Smooth muscle cell (in vitro differentiated cells): ENCODE data around the gene DNAJB9. TPM values are rescaled to one million over a fixed set of nuclear protein-coding genes. Genes with fewer than 3 reads are reported as not detected.

Experiments used
- DNase-seq: peaks from one replicate; lab custom pipeline; 2025; ENCODE audit not compliant: unreplicated experiment; lab: John Stamatoyannopoulos, UW
- H2AFZ ChIP-seq: fragments of 200-600 bp; sonication (generic); 2 replicates; pipeline ENCODE4 v1.6.0; 2016; ENCODE audit warnings: antibody characterized with exemption, low read depth, mild to moderate bottlenecking
- H3F3A ChIP-seq: fragments of 200-600 bp; sonication (generic); 2 replicates; pipeline ENCODE4 v1.6.0; 2017; ENCODE audit warnings: antibody characterized with exemption, low read depth
- H3K27ac ChIP-seq: fragments of 200-600 bp; sonication (generic); 2 replicates; pipeline ENCODE4 v1.5.1; 2016; ENCODE audit warnings: low read depth, mild to moderate bottlenecking
- H3K27me3 ChIP-seq: fragments of 200-600 bp; sonication (generic); 2 replicates; pipeline ENCODE4 v1.6.1; 2016; ENCODE audit warnings: low read depth, mild to moderate bottlenecking
- H3K36me3 ChIP-seq: fragments of 200-600 bp; sonication (generic); 2 replicates; pipeline ENCODE4 v1.5.1; 2016; ENCODE audit warnings: low read depth
- H3K4me1 ChIP-seq: fragments of 200-600 bp; sonication (generic); 2 replicates; pipeline ENCODE4 v1.5.1; 2016; ENCODE audit warnings: low read depth
- H3K4me2 ChIP-seq: fragments of 200-600 bp; sonication (generic); 2 replicates; pipeline ENCODE4 v1.6.0; 2016; ENCODE audit warnings: mild to moderate bottlenecking
- H3K4me3 ChIP-seq: fragments of 200-600 bp; sonication (generic); 2 replicates; pipeline ENCODE4 v1.5.1; 2016; ENCODE audit warnings: mild to moderate bottlenecking
- H3K79me2 ChIP-seq: fragments of 200-600 bp; sonication (generic); 2 replicates; pipeline ENCODE4 v1.6.0; 2016; ENCODE audit warnings: low read depth, mild to moderate bottlenecking
- H3K9ac ChIP-seq: fragments of 200-600 bp; sonication (generic); 2 replicates; pipeline ENCODE4 v1.6.0; 2016; ENCODE audit warnings: low read depth
- H3K9me3 ChIP-seq: fragments of 200-600 bp; sonication (generic); replicated peaks from 2 replicates; pipeline ENCODE4 v1.5.1; 2016; ENCODE audit warnings: low read depth
- H4K20me1 ChIP-seq: fragments of 200-600 bp; sonication (generic); 2 replicates; pipeline ENCODE4 v1.6.0; 2016; ENCODE audit warnings: low read depth
- WGBS: methylation state at CpG from one replicate; pipeline ENCODE4 v1.1.7; 2016; ENCODE audit warnings: low lambda C conversion rate; 5-methylcytosine and 5-hydroxymethylcytosine counted together
- polyA plus RNA-seq: library from polyadenylated mRNA; unstranded; fragments of >200 nt; fragmentation: Nextera tagmentation; extraction: Ambion mirVana; gene quantifications from 2 replicates; pipeline ENCODE4 v1.2.1, GENCODE V29; 2016
- total RNA-seq: library from RNA; depleted of rRNA; stranded (reverse); fragments of >200 nt; gene quantifications from 2 replicates; pipeline ENCODE4 v1.2.3, GENCODE V29; 2014
- TF ChIP-seq, protein P1 (sequence below): fragments of 200-600 bp; sonication (generic); IDR thresholded peaks from 2 replicates; pipeline ENCODE4 v1.5.1; 2017; ENCODE audit warnings: borderline replicate concordance, mild to moderate bottlenecking, antibody characterized with exemption; ENCODE audit not compliant: insufficient read depth, poor library complexity, severe bottlenecking

The DNAJB9 gene
- total and polyA plus RNA-seq, 2 experiments from 2014 or later = 46.1 to 84.1 TPM

DNA sequence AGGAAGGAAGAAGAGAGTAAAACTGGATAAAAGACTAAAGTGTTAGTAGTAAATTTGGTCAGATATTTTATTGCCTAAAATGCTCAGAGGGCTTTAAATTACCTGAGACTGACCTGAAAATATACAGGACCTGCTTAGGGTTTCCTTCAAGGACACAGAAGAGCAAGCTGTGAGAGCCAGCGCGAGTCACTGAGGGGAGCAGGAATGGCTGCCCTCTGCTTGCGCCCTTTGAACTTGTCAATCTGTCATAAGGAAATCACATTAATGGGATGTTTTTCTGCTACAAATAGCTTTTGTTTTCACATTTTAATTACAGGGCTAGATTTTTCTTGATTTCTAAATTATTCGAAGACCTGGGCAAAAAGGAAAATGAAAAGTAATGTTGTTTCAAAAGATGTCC is 26.9 kb downstream of the DNAJB9 start:
- Histone ChIP-seq H3F3A (no peaks in the 10 kb centered on the region), H2AFZ (no peak overlapping the region), H3K4me1 (no peaks in the 10 kb centered on the region), H3K9me3 (no peaks in the 10 kb centered on the region), H3K4me3 (no peak overlapping the region), H4K20me1 (no peaks in the 10 kb centered on the region), H3K36me3 (no peaks in the 10 kb centered on the region), H3K9ac (no peak overlapping the region), H3K27ac (no peak overlapping the region), H3K27me3 (peaks cover 3% of the 10 kb centered on the region), H3K4me2 (no peak overlapping the region), H3K79me2 (no peaks in the 10 kb centered on the region)
- 96% methylated on average over 4 of the region's 4 CpGs for WGBS
- TF ChIP-seq, protein P1, sequence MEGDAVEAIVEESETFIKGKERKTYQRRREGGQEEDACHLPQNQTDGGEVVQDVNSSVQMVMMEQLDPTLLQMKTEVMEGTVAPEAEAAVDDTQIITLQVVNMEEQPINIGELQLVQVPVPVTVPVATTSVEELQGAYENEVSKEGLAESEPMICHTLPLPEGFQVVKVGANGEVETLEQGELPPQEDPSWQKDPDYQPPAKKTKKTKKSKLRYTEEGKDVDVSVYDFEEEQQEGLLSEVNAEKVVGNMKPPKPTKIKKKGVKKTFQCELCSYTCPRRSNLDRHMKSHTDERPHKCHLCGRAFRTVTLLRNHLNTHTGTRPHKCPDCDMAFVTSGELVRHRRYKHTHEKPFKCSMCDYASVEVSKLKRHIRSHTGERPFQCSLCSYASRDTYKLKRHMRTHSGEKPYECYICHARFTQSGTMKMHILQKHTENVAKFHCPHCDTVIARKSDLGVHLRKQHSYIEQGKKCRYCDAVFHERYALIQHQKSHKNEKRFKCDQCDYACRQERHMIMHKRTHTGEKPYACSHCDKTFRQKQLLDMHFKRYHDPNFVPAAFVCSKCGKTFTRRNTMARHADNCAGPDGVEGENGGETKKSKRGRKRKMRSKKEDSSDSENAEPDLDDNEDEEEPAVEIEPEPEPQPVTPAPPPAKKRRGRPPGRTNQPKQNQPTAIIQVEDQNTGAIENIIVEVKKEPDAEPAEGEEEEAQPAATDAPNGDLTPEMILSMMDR = no peak
- no peak for DNase-seq

DNA sequence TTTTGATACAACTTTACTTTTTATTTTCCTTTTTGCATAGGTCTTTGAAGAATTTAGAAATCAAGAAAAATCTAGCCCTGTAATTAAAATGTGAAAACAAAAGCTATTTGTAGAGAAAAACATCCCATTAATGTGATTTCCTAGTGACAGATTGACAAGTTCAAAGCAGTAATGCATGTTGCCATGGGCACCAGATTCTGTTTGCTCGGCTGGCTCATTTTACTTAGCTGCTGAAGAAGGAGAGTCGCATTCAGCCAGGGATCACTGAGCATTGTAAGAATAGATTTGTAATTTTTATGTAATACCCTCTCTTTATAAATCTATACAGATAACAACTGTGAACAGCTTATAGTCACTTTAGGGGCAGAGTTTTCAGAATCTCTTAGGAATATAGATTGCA is 28.5 kb downstream of the DNAJB9 start:
- H2AFZ ChIP-seq = no peak overlapping the region
- no peak overlapping the region for H3K4me3 ChIP-seq
- 73% methylated on average over 2 of the region's 2 CpGs for WGBS

DNA sequence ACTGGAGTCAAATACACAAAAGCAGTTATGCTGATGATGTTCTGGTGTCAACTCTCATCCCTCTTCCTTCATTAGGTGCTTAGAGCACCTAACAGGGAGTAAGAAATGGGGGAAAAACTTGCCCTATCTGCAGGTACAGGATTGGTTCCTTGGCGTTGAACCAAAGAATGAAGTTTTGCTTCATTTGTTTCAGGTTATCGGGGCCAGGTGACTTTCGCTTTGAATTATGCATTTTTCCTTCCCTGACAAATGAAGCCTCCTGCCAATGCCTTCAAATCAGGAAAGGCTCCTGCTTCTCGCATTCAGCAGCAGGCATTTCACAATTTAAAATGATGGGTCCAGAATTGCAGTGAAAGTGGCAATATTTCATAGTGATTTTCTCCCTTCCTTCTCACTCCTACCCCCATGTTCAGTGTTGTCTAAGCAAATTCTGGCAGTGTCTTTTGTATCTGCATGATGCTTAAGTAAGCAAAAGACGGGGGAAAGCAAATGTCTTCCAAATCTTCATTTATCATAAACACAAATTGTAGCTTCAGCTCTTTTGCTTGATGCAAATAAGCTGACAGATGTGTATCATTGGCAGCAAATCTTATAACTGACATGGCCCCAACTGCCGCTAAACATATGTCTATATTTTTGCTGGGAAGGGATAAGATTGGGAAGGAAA is 29.4 kb downstream of the DNAJB9 start:
- H3K9me3 ChIP-seq = no peaks in the 10 kb centered on the region
- no peaks in the 10 kb centered on the region for H4K20me1 ChIP-seq
- DNase-seq = no peak
- no peak overlapping the region for H2AFZ ChIP-seq
- 91% methylated on average over 6 of the region's 6 CpGs for WGBS
- no peak overlapping the region for H3K27ac ChIP-seq
- no peak overlapping the region for H3K4me3 ChIP-seq
- no peaks in the 10 kb centered on the region for H3K79me2 ChIP-seq
- TF ChIP-seq, protein P1 = no peak
- H3K9ac ChIP-seq = no peak overlapping the region
- H3K36me3 ChIP-seq = no peaks in the 10 kb centered on the region
- H3K27me3 ChIP-seq = peaks cover 3% of the 10 kb centered on the region
- no peak overlapping the region for H3K4me2 ChIP-seq
- H3K4me1 ChIP-seq = no peaks in the 10 kb centered on the region
- H3F3A ChIP-seq = no peaks in the 10 kb centered on the region

More for the DNA sequence above, 28.5 kb downstream of the DNAJB9 start:
- Histone ChIP-seq H3F3A (no peaks in the 10 kb centered on the region), H3K27me3 (peaks cover 3% of the 10 kb centered on the region), H3K4me2 (no peak overlapping the region), H4K20me1 (no peaks in the 10 kb centered on the region), H3K36me3 (no peaks in the 10 kb centered on the region), H3K9ac (no peak overlapping the region), H3K79me2 (no peaks in the 10 kb centered on the region), H3K27ac (no peak overlapping the region), H3K9me3 (no peaks in the 10 kb centered on the region), H3K4me1 (no peaks in the 10 kb centered on the region)
- TF ChIP-seq, protein P1 = no peak
- no peak for DNase-seq

DNA sequence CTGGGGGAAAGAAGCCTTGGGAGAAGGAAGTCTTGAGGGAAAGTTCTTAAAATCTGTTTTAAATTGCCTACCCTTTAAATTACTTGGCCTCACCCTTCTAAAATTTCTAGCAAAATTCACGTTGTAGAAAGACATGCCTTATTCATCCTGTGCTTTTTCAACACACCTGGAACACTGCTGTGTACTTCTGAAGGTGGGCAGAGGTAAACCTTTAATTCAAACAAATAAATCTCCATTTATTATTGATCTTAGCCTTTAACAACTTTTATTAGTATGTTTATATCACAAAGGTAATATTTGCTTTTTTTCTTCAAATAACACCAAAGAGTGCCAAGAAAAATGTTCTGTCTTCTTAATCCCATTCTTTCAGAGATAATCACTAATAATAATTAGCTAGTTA is 30.7 kb downstream of the DNAJB9 start:
- no peaks in the 10 kb centered on the region for H3F3A ChIP-seq
- 84% methylated on average over 1 of the region's 1 CpG for WGBS
- H3K79me2 ChIP-seq = no peaks in the 10 kb centered on the region
- TF ChIP-seq, protein P1 = no peak
- no peak for DNase-seq
- H3K9me3 ChIP-seq = no peaks in the 10 kb centered on the region
- H3K4me1 ChIP-seq = no peaks in the 10 kb centered on the region
- no peak overlapping the region for H2AFZ ChIP-seq
- no peak overlapping the region for H3K4me2 ChIP-seq
- peaks cover 3% of the 10 kb centered on the region for H3K27me3 ChIP-seq
- no peaks in the 10 kb centered on the region for H3K36me3 ChIP-seq
- no peaks in the 10 kb centered on the region for H4K20me1 ChIP-seq
- no peak overlapping the region for H3K4me3 ChIP-seq
- no peak overlapping the region for H3K9ac ChIP-seq
- no peak overlapping the region for H3K27ac ChIP-seq
